ENCODE results near the gene PECR.
"Not testable (repeated sequence)": the region's sequence is repeated elsewhere in the genome, so short reads cannot be mapped to it uniquely, and the experiment has no call there.

DNA sequence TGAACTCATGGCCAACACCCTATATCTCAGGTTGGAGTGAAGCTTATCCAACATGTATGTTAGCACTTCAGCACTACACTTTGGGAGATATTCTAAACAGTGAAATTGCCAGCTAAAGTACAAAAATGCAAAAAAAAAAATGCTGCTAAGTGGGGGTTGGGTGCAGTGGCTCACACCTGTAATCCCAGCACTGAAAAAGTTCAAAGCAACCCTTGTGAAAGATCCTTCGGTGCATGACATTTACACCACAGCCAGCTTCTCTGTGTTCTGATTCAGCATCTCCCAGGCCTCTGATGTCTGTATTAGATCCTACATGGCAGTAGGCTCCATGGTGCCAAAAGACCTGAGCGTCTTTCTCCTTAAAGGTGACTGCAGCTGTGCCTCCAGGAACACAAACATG lies 72.4 kb downstream of the PECR start:
- TF ChIP-seq, protein P1, sequence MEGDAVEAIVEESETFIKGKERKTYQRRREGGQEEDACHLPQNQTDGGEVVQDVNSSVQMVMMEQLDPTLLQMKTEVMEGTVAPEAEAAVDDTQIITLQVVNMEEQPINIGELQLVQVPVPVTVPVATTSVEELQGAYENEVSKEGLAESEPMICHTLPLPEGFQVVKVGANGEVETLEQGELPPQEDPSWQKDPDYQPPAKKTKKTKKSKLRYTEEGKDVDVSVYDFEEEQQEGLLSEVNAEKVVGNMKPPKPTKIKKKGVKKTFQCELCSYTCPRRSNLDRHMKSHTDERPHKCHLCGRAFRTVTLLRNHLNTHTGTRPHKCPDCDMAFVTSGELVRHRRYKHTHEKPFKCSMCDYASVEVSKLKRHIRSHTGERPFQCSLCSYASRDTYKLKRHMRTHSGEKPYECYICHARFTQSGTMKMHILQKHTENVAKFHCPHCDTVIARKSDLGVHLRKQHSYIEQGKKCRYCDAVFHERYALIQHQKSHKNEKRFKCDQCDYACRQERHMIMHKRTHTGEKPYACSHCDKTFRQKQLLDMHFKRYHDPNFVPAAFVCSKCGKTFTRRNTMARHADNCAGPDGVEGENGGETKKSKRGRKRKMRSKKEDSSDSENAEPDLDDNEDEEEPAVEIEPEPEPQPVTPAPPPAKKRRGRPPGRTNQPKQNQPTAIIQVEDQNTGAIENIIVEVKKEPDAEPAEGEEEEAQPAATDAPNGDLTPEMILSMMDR (conservative IDR thresholded peaks at IDR 0.05; ENCODE audit: low read depth, low read length): not testable (repeated sequence)
- not testable (repeated sequence) for TF ChIP-seq EZH2 (IDR thresholded peaks at IDR 0.05; ENCODE audit: low read length, unreplicated experiment)
